GM21515 (cell line): ENCODE results near the gene ADD2.
"Not testable (repeated sequence)": the region's sequence is repeated elsewhere in the genome, so short reads cannot be mapped to it uniquely, and the experiment has no call there.

Source experiments
- ATAC-seq: cut with Tn5 transposase; IDR thresholded peaks from one replicate; pipeline ENCODE4 v1.9.1; 2021; ENCODE audit not compliant: unreplicated experiment

Gene ADD2

DNA sequence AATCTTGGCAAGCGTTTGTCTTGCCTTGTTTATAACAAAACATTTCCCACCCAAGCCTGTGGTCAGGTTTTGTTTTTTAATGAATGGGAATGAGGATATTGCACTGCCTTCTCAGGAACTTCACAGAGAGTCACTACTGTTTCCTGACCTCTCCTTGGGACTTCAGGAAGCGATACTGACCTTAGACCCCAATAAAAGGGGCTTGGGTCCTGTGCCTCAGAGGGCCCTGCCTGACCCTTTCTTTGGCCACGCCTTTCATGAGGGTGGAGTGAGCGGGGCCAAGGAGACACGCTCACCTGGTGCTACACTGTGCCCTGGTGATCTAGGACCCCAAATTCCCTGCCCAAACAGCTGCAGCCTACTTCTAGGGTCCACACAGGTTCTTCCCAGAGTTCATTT lies 121.6 kb downstream of the ADD2 start:
- no peak for ATAC-seq

DNA sequence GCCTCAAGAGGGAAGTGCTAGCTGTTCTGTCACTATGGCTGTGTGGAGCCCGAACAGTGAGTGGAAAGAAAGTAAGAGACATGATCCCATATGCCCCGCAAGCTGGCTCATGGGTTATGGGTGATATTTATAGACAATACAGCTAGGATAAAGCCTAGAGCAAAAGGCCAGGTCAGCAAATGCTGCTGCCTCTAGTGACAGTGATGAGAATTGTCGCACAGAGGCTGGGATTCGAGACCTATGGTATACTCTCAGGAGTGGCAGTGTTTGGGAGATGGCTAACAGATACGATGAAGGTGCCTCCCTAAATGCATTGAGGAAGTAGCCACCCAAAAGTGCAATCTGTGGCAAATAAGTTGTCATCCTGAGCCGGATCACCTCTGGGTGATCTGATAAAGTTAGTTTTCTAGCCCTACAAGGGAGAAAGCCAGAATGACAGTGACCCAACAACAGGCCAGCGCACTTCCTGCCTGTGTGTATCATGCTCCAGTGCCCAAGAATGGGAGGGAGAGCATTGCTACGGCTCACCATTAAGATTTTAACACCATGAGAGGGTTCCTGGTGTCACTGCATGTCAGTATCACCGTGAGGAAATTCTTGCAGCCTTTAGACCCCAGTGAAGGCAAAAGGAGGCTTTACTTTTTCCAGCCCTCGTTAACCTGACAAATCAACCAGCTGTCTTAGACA lies 122.1 kb downstream of the ADD2 start:
- ATAC-seq: no peak

DNA sequence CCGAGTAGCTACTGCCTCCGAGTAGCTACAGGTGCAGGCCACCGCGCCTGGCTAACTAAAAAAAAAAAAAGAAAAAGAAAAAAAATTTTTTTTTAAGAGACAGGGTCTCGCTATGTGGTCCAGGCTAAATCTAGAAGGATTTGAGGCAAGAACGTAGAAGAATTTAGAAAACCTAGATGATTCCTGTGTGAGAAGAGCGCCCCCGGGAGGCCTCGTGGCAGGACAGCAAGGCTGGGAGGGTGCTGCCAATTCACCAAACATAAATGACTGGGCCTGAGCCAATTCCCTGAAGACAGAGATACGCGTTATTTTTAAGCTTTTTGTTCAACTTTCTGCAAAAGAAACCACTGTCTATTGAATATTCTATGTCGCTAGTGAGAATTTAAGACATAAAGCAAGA lies 124.3 kb downstream of the ADD2 start:
- no peak for ATAC-seq

- no peak for ATAC-seq
These were observed 126.7 kb downstream of the ADD2 start for GRCh38 chr2:70641263-70641784.

GRCh38 chr2:70639841-70640436 lies 128.1 kb downstream of the ADD2 start:
- ATAC-seq: no peak

- no peak for ATAC-seq
These were observed 129.4 kb downstream of the ADD2 start for GRCh38 chr2:70638561-70638960.

DNA sequence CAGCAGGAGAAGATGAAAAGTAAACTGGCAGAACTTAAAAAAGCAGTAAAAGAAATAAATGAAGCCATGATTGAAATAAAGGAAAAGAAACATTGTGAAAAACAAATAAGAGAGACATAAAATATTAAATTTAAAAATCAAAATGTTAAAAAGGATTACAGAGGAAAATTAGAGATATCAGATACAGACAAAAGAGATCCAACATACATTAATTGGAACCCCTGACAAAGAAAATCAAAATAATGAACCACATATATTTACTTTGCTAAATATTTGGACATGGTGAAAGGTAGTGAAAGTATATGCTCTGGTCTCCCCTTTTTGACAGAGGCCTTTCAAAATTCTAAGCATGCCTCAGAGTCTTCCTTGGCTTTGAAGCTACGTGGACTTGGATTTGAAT lies 134.5 kb downstream of the ADD2 start:
- no peak for ATAC-seq

GRCh38 chr2:70632966-70633365 lies 135.0 kb downstream of the ADD2 start:
- no peak for ATAC-seq

GRCh38 chr2:70632388-70632787 lies 135.6 kb downstream of the ADD2 start:
- ATAC-seq: no peak

DNA sequence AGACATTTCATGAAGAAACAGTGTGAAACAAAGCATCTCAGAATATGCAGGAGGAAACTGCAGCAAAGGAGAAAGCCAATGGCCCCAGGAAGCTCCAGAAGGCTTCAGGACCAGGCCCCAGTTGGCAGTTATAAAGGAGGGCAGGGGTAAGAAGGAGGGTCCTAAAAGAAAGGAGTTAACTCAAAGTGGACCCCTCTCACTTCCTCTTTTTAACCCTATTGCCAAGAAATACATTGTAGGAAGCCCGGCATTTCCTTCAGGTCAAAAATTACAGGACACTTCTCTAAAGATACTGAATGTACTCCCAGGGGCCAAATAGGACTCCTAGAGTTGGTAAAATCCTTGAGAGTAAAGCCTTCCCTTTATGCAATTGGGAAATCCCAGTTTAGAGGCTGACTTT lies 137.2 kb downstream of the ADD2 start:
- no peak for ATAC-seq

GRCh38 chr2:70627211-70627898 lies 140.6 kb downstream of the ADD2 start:
- ATAC-seq: no peak

DNA sequence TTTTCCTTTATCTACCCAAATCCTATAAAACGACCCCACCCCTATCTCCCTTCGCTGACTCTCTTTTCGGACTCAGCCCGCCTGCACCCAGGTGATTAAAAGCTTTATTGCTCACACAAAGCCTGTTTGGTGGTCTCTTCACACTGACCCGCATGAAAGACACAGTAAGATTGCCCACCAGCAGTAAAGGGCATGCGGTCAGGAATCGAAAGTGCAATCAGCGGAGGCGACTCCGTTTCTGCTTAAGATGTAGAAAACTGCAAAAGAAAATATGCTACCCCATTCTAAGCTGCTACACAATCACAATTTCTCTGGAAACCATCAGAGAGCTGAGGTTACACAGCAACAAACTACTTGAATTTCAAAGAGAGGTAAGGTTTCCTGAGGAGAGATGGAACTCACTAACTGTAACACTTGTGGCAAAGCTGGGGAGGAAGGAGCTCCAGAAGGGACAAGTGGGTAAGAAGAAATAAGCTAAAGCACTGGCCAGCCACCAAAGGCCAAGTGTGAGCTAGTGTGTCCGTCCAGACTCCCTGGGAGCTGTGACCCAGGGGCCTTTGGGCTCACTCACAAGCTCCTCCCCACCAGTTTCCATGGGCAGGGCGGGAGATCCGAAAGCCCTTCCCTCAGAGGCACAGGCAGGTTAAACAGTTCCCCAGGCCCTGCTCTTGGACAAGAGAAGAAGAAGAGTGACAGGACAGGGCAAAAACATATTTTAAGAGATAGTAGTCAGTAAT lies 141.6 kb downstream of the ADD2 start:
- no peak for ATAC-seq

DNA sequence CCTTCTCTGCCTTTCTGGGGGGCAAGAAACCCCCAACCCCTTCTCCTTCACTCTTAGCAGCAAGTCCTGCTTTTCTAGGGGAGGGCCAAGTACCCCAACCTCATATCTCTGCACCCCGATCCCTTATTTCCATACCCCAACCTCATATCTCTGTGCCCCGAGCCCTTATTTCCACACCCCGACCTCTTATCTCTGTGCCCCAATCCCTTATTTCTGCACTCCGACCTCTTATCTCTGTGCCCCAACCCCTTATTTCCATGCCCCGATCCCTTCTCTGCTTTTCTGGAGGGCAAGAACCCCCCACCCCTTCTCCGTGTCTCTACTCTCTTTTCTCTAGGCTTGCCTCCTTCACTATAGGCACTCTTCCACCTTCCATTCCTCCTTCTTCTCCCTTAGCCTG lies 146.5 kb downstream of the ADD2 start:
- not testable (repeated sequence) for ATAC-seq

- ATAC-seq: no peak
These were observed 148.0 kb downstream of the ADD2 start for GRCh38 chr2:70620020-70620419.

DNA sequence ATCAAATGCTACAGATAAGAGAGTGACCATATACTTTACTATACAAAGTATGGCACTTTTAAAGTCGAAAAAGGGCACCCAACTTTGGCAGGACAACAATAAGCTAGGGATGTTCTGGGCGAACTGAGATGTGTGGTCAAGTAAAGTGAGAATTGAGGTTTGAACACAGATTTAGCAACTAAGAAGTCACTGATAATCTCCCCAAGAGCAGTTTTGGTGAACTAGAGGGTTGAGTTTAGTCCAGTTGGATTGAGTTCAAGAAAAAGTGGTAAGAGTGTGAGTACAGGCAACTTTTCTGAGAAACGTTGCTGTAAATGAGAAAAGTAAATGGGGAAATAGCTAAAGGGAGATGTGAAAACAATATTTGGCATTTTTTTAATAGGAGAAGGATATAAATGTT lies 148.8 kb downstream of the ADD2 start:
- ATAC-seq: no peak

DNA sequence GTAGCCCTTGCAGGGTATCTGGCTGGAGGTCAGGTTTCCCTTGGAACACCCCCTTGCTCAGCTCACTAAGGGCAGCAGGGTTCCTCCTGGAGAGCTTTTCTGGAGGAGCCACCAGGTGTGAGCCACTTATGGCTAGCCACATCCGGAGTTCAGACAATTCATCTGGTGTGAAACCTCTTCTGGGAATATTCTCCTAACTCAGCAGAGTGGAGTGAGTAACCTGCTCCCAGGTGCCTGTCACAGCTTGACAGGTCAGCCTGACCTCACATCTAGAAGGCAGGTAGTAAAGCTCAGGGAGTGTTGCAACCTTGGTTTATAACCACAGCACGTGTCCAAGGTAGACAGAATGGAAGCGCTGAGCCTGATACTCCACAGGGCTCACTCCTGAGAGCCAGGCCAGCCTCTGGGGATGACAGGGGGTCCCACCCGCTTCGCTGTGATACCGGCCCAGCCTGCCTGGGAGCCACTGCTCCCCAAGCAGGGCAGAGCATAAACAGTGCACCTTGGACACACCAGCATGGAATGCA lies 151.8 kb downstream of the ADD2 start:
- no peak for ATAC-seq

GRCh38 chr2:70615222-70615621 lies 152.8 kb downstream of the ADD2 start:
- no peak for ATAC-seq

DNA sequence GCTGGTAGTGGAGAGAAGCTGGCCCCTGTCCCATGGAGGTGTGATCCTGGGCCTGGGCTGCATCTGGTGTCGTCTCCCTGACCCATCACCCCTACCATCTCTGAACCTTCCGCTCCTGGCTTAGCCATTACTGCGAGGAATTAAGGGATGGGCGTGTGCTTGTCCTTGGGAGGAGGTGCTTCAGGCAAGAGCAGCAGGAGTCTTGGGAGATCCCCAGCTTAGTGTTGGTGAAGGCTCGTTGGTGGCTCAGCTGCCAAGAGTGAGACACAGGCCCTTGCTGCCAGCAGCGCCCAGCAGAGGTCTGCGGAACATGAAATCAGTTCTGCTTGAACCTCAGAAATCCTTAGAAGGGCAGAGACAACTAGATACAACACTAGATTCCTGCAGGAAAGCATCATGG lies 154.5 kb downstream of the ADD2 start:
- ATAC-seq: no peak

DNA sequence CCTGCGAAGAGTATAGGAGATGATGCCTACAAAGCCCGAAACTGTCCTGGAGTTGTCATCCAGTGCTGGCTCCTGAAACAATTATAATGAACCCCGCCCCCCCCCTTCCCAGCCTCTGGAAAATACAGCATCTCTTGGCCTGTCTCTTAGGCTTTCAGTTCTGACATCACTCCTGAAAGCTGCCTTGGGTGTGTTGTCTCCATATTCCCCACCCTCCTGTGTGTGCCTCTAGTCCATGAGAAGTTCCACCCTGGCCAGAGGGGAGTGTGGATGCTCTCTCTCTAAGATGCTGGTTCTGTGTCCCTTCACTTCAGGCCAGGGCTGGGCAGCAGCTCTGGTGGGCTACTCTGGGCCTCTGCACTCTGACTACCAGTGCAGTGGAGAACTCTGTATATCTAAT lies 155.4 kb downstream of the ADD2 start:
- ATAC-seq: no peak

GRCh38 chr2:70608373-70608772 lies 159.6 kb downstream of the ADD2 start:
- ATAC-seq: no peak

DNA sequence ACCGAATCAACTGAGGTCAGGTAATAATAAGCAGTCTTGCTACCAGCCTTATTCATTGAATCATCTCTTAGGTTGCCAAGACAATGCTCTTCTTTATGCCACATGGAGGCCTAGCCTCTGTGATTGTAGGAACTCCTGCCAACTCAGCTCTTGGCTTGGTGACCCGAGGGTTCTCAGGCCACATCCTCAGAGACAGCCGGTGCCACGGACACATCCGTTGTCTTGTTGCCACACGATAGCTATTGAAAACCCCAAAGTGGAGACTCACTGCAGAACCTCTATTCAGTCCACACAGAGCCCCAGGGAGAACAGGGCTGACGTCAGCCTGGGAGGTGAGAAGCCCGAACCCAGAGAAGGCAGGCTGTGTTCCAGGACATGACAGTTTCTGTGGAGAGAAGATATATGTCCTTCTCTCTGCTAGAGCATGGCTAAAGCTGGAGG lies 160.9 kb downstream of the ADD2 start:
- no peak for ATAC-seq
